DMS 273 (cell line): Measurements from ENCODE around the gene ADCY3.
"Not testable (repeated sequence)": the region's sequence is repeated elsewhere in the genome, so short reads cannot be mapped to it uniquely, and the experiment has no call there.

Source experiments
- DNase-seq: peaks from one replicate; lab custom pipeline; 2025; ENCODE audit not compliant: unreplicated experiment; lab: John Stamatoyannopoulos, UW

ADCY3 gene

GRCh38 chr2:24819442-24820174 lies 100.4 kb downstream of the ADCY3 start:
- no peak for DNase-seq

GRCh38 chr2:24818721-24819167 lies 101.3 kb downstream of the ADCY3 start:
- DNase-seq, result no peak

DNA sequence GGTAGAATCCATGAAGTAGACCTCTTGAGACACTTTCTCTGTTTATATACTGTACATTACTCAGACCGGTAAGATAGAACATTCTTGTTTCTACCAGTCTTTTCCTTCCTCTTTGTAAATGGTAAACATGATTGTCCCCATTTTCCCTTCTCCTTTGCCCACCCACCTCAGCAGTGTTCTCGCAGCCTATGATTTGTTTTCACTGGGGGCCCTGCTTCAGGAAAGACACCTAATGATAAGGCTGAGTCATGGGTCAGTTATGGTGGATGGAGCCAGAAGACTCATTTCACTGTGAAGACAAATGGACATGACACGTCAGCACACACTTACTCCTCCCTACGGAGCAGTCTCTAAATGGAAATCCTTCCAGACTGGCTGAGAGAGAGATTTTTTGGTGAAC lies 103.2 kb downstream of the ADCY3 start:
- DNase-seq, result no peak

DNA sequence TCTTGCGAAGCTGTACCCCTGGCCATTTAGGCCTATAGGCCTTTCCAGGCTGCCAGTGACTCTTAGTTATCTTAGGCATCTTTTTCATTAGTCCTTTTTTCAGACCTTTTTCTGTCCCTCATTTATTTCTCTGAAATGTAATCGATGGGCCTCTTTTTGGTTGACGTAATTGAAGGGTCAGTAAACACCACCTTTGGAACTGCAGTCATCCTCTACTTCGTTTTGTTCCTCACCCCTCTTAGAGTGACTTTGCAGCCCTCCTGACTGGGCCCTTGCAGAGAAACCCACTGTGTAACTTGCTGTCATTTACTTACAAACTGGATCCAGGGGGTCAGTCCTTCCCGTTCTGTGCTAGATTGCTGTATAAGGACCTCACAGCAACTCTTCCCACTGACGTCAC lies 103.6 kb downstream of the ADCY3 start:
- no peak for DNase-seq

- DNase-seq, result no peak
Measured at GRCh38 chr2:24815171-24815570, 104.9 kb downstream of the ADCY3 start.

GRCh38 chr2:24814516-24814915 lies 105.5 kb downstream of the ADCY3 start:
- no peak for DNase-seq

- no peak for DNase-seq
Measured at GRCh38 chr2:24813691-24814137, 106.3 kb downstream of the ADCY3 start.

DNA sequence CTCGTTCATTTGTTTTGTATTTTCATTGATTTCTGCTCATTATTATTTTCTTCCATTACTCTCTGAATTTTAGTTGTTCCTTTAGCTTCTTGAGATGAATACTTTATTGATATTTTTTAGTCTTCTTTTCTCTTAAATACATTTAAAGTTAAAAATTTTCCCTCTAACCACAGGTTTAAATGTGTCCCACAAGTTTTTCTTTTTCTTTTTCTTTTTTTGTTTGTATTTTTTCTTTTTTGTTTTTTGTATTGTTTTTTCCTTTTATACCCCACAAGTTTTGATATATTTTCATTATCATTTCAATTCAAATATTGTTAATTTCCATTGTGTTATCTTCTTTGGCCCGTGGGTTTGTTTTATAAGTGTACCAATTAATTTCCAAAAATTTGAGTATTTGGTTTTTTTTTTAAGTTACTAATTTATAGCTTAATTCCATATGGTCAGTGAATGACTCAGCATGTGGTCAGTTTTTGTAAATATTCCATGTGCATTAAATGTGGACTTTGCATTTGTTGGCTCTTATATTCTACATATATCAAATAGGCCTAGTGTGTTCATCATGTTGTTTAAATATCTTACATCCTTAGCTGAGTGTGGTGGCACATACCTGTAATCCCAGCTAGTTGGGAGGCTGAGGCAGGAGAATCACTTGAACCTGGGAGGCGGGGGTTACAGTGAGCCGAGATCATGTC lies 110.6 kb downstream of the ADCY3 start:
- DNase-seq, result no peak

- no peak for DNase-seq
Measured at GRCh38 chr2:24806661-24807036, 113.4 kb downstream of the ADCY3 start.

- not testable (repeated sequence) for DNase-seq
Measured at GRCh38 chr2:24805811-24806660, 114.0 kb downstream of the ADCY3 start.

DNA sequence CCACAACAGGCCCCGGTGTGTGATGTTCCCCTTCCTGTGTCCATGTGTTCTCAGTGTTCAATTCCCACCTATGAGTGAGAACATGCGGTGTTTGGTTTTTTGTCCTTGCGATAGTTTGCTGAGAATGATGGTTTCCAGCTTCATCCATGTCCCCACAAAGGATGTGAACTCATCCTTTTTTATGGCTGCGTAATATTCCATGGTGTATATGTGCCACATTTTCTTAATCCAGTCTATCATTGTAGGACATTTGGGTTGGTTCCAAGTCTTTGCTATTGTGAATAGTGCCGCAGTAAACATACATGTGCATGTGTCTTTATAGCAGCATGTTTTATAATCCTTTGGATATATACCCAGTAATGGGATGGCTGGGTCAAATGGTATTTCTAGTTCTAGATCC lies 119.5 kb downstream of the ADCY3 start:
- DNase-seq, result not testable (repeated sequence)

GRCh38 chr2:24797644-24798043 lies 122.4 kb downstream of the ADCY3 start:
- DNase-seq, result no peak

DNA sequence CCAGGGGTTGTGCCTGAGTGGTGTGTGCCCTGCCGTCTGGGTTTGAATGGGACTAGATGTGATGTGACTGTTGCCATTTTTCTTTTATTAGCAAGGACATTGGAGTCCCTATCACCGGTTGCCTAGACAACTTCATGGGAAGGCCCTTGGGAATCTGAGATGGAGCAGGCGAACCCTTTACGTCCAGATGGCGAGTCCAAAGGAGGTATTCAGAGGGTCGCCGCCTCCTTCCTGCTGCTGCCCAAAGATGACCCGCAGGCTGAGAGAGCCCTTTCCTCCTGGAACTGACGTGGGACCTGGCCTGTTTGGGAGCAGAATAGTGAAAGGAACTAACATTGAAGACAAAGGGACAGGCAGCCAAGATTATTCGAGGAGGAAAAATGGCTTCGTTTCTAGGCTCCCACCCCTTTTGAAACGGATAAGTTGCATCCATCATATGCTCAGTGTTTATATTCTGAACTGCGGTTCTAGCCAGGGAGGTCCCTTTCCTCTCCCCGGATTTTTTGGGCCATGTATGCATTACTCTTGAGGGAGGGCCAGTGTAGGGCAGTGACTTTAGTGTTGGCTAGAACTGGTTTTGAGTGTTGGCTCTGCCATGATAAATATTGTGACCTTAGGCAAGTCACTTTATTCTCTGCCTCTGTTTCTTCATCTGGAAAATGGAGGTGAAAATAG lies 126.1 kb downstream of the ADCY3 start:
- DNase-seq, result peak; percentile 80

DNA sequence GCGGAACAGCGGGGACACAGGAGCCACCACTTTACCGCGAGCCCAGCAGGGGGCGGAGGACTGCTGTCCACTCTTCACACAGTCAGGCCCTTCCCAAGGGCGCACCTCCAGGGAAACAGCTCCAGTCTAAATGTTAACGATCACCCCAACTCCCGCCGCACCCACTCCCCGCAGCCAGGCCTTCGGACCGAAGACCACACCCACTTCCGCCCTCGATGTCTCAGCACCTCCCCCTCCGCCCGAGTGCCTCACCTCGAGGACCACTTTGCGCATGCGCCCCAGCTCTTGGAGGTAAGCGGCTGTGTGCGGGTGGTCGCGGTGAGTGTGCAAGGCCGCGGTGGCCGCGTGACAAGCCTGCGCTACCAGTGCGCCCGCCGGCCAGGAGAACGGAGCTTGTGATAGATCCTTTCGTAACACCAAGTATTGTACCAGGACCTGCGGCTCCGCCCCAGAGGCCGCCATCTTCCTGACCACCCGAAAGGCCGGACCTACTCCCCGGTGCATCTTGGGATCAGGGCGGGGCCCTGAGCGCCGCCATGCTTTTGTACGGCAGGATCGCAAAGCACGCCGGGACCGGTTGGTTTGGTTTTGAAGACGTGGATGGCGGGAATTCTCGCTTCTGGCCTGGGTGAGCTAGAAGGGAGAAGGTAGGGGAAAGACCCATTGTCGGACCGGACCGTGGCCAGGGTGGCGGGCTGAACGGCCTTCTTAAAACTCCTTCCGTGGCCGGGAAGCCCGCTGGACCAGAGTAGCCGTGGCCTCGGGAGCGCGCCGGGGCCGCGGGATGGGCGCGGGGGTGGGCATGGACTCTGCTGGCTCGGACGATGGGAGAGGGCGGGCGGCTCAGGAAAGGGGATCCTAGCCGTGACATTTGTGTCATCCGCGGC lies 126.9 kb downstream of the ADCY3 start, which contains the start of the genes CENPO and PTRHD1:
Gene CENPO, plus strand, starts transcription at position 552 of the 887 bp plus-strand sequence. CDS start 495 bp downstream, outside the sequence.
Gene PTRHD1, minus strand, starts transcription at position 518 of the 887 bp plus-strand sequence. Its CDS starts 14 bp downstream, at position 504.
- peak; percentile 99 for DNase-seq

DNA sequence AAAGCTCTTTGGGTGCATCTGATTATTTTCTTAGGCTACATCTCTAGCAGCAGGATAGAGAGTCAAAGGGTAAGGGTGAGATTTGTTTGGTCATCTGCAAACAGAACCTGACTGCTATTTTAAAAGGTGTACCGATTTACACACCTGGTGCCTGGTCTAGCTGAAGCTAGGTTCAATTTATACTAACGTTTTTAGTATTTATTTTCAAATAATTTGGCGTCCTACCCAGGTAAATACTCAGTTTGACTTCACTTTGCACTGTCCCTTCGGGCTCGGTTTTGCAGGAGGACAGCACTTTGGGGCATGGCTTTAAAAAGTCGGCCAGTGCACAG lies 127.5 kb downstream of the ADCY3 start:
- DNase-seq, result no peak

- DNase-seq, result no peak
Measured at GRCh38 chr2:24791452-24791851, 128.6 kb downstream of the ADCY3 start.

GRCh38 chr2:24788816-24789215 lies 131.2 kb downstream of the ADCY3 start:
- DNase-seq, result no peak

DNA sequence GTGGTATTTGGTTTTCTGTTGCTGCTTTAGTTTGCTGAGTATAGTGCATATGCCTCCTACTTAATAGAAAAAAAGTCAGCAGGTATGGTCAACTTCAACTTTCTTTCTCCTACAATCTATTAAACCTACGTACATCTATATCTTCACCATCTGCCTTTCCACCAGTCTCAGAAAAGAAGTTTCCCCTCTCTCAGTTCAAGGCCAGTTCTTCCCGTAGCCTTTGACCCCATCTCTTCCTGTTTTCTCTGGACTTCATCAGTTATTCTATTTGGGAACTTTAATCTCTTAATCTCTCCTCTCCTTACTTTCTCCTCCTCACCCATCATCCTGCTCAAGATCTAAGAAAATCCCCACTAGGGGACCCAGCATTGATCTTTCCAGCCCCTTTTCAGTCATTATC lies 132.5 kb downstream of the ADCY3 start:
- no peak for DNase-seq

DNA sequence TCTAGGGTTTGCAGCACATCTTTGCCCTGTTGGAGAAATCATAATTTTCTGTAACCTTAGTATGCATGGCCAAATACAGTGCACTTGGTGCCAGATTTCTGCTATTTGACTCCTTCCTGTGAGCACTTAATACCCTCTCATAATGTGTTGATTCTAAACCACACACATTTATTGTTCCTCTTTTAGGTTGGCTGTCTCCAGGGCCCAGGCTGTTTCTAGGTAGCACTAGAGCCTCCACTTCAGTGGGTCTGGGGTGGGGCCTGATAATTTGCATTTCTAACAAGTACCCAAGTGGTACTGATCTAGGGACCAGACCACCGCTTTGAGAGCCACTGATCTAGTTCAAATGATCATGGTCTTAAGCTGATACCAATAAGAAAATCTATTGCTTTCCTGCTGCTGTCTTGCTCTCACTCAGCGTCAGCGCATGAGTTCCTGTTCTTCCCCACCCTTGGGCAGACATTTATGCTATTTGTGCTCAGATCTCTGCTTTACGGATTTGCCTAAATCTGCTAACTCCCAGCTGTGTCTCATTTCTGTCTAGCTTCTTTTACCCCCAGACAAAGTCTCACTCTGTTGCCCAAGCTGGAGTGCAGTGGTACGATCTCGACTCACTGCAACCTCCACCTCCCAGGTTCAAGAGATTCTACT lies 134.2 kb downstream of the ADCY3 start:
- no peak for DNase-seq
